Pancreas (tissue), 10 donors: ENCODE data around the gene ASTE1. TPM values are rescaled to one million over a fixed set of nuclear protein-coding genes. Genes with fewer than 3 reads are reported as not detected.
A peak's percentile ranks its signal among the peaks of the same experiment; 100 is the strongest.

Experiments used
- ATAC-seq, 4 donors: fragments of 200-7000 bp; cut with Tn5 transposase; one replicate each; pipeline versions ENCODE4 v1.8.0 to v1.9.1; 2020; ENCODE audit warnings: mild to moderate bottlenecking in 4 of 4, moderate library complexity in 4 of 4
- DNase-seq, 6 donors: peaks; one replicate each; pipeline ENCODE4 v3.0.0-alpha.2; 2020
- FAIRE-seq: peaks from 2 replicates; lab custom pipeline; 2012; peaks lifted over from hg19 to GRCh38; lab: Jason Lieb, UNC
- H3K27ac ChIP-seq, 4 donors: fragments of 200-600 bp; sonication (generic); 1 replicate in 3 of 4; 2 replicates in 1 of 4; pipeline versions ENCODE4 v1.5.0 to v1.8.0; 2020
- H3K27me3 ChIP-seq, 4 donors: fragments of 200-600 bp; one replicate each; pipeline ENCODE4 v1.8.0; 2021
- H3K36me3 ChIP-seq, 3 donors: fragments of 200-600 bp; sonication (generic) in 1 of 3; one replicate each; pipeline versions ENCODE4 v1.5.0 to v1.8.0; 2020 to 2021
- H3K4me1 ChIP-seq, 3 donors: fragments of 200-600 bp; one replicate each; pipeline ENCODE4 v1.8.0; 2021
- H3K4me3 ChIP-seq, 4 donors: fragments of 200-600 bp; sonication (generic) in 2 of 4; one replicate each; pipeline versions ENCODE4 v1.5.0 to v1.8.0; 2020 to 2021
- H3K9me3 ChIP-seq, 4 donors: fragments of 200-600 bp; one replicate each; pipeline ENCODE4 v1.8.0; 2021
- whole genome bisulfite sequencing, 2 donors: extraction: QIAGEN DNeasy Blood & Tissue Kit; methylation state at CpG; one replicate each; pipeline ENCODE4 v1.1.7; 2013; 5-methylcytosine and 5-hydroxymethylcytosine counted together
- intact Hi-C, 3 donors: fragments of 100-400 bp; cut with DNase I; formaldehyde crosslinking; loops; one replicate each; pipeline versions ENCODE4 v1.11.1 to v1.14.2; 2022
- polyA plus RNA-seq, 2 donors: library from polyadenylated mRNA; stranded (reverse); fragments of 200-250 nt; gene quantifications; one replicate each; pipeline ENCODE4 v1.2.3, GENCODE V29; 2013
- total RNA-seq, 6 donors: library from RNA; stranded (reverse); fragmentation: NEBNext Ultra II Directional in 4 of 6; extraction: Animal tissue kit (Norgen Biotek cat#: 25700) in 4 of 6; gene quantifications; one replicate each; pipeline versions ENCODE4 v1.2.1 to v1.2.4, GENCODE V29; 2021 to 2023
- TF ChIP-seq, protein P1 (sequence below), 4 donors: fragments of 200-600 bp; sonication (generic) in 3 of 4; IDR thresholded peaks; one replicate each; pipeline versions ENCODE4 v1.5.0 to v1.8.0; 2021; ENCODE audit warnings: antibody characterized with exemption in 4 of 4
- donor health status: healthy with polysubstance abuse.
- donor health status: DM: no; HTN: no; CAD: no; lungs with moderate emphysema.
- donor health status: DM: no; HTN: no; CAD: no.
- donor health status: control.
- donor health status: control.
- donor health status: Bipolar disorder and iron deficiency.
- donor health status: DM: yes; HTN: yes; CAD: no.
- donor health status: DM: no; HTN: no; CAD: no.
- donor health status: DM: no; HTN: no; CAD: no.
- donor health status: DM: yes; HTN: yes; CAD: no.

Gene ASTE1, protein sequence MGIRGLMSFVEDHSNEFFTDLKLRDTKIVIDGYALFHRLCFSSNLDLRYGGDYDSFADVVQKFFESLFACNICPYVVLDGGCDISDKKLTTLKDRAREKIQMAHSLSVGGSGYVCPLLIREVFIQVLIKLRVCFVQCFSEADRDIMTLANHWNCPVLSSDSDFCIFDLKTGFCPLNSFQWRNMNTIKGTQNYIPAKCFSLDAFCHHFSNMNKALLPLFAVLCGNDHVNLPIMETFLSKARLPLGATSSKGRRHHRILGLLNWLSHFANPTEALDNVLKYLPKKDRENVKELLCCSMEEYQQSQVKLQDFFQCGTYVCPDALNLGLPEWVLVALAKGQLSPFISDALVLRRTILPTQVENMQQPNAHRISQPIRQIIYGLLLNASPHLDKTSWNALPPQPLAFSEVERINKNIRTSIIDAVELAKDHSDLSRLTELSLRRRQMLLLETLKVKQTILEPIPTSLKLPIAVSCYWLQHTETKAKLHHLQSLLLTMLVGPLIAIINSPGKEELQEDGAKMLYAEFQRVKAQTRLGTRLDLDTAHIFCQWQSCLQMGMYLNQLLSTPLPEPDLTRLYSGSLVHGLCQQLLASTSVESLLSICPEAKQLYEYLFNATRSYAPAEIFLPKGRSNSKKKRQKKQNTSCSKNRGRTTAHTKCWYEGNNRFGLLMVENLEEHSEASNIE
- total RNA-seq (1 to 10 TPM; 2.6 to 4.7 (median 3.2) TPM), polyA plus RNA-seq (1 to 10 TPM; 1.5 to 3.5 TPM)

DNA sequence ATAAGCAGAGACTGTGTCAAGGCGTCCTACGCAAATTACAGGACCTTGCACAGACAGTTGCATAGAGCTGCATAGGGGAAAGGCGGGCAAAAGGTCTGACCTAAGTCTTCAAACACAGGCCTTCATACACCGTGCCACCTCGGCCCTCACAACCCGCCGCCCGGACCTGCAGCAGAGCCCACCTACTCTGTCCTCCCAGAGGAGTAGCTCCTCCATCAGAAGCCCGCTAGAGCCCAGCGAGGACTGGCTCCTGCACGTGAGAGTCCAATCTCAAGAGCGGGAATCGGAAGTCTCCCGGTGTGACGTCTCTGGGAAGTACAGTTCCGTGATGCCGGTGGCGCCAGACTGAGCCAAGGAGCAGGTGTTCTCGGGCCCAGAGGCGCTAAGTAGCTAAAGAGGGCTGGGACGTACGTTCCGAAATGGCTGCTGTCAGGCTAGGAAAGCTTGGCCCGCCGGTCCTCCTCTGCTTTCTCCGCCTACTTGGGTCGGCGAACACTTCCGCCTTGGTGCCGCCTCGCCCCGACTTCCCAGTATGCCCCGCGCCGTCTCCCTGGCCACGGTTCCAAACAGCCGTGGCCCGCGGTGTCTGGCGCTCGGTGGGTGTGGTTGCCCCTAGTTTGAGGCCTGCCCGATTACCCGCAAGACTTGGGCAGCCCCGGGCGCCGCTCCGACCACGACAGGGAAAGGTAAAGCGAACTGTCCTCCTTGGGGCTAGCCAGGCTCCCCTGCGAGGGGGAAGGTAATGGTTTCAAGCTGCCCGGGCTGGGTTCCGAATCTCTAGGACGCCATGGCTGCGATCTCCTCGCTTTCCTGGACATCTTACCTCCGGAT, at the start of gene ASTE1, which contains the start of gene NEK11:
TSS of gene ASTE1 (minus strand) at position 505 of the 831 bp plus-strand sequence. CDS start 1,519 bp downstream, outside the sequence.
TSS of gene NEK11 (plus strand) at position 557 of the 831 bp plus-strand sequence. CDS start 2,832 bp downstream, outside the sequence.
- peak; percentile 86 to 95 (median 90) for DNase-seq
- Histone ChIP-seq H3K9me3 (no peaks in the 10 kb centered on the region), H3K27ac (peak within 1 kb of the TSS; percentile 85 to 94 (median 90)), H3K4me3 (peak within 1 kb of the TSS; percentile 52 to 74 (median 61)), H3K36me3 (no peaks in the 10 kb centered on the region), H3K27me3 (no peaks in the 10 kb centered on the region), H3K4me1 (peaks cover 8 to 13% (median 13%) of the 10 kb centered on the region in 3 donors)
- intact Hi-C loops = no loop called here
- TF ChIP-seq, protein P1, sequence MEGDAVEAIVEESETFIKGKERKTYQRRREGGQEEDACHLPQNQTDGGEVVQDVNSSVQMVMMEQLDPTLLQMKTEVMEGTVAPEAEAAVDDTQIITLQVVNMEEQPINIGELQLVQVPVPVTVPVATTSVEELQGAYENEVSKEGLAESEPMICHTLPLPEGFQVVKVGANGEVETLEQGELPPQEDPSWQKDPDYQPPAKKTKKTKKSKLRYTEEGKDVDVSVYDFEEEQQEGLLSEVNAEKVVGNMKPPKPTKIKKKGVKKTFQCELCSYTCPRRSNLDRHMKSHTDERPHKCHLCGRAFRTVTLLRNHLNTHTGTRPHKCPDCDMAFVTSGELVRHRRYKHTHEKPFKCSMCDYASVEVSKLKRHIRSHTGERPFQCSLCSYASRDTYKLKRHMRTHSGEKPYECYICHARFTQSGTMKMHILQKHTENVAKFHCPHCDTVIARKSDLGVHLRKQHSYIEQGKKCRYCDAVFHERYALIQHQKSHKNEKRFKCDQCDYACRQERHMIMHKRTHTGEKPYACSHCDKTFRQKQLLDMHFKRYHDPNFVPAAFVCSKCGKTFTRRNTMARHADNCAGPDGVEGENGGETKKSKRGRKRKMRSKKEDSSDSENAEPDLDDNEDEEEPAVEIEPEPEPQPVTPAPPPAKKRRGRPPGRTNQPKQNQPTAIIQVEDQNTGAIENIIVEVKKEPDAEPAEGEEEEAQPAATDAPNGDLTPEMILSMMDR (IDR thresholded peaks at IDR 0.05) = no peak
- WGBS, 2 donors = 0% methylated on average over 56 of the region's 56 CpGs
- peak; percentile 99 to 100 (median 99) for ATAC-seq
- no peak for FAIRE-seq

- Histone ChIP-seq H3K9me3 (peaks cover 0 to 3% (median 0%) of the 10 kb centered on the region in 4 donors), H3K27me3 (no peaks in the 10 kb centered on the region), H3K36me3 (no peaks in the 10 kb centered on the region), H3K27ac (no peak overlapping the region), H3K4me3 (no peak overlapping the region), H3K4me1 (no peaks in the 10 kb centered on the region)
- TF ChIP-seq, protein P1 (IDR thresholded peaks at IDR 0.05) = no peak
- DNase-seq (no peak), ATAC-seq (no peak), FAIRE-seq (no peak)
- intact Hi-C loops = no loop called here
- 69 to 72% methylated on average over 4 of the region's 4 CpGs for WGBS, 2 donors
Measured at GRCh38 chr3:131075632-131076328, 49.2 kb upstream of the ASTE1 start.

DNA sequence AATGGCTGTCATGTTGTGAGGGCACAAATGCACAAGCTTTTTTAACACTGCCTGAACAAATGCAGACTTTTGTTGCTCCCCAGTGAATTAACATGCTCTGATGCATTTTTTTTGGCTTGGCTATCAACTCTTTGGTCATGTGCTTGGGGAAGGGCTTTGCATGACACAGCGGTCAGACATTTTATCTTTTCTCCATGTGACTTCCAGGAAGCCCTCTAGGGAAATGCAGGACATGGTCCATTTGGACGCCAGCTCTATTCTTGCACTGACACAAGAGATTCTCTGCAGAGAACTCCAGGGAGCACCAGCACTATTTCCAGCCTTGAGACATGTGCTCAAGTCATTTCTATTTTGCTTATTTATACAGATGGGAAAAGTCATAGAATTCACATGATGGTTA, 46.2 kb upstream of the ASTE1 start:
- FAIRE-seq (no peak), ATAC-seq (peak in 3 of 4 donors; percentile 15 to 29 (median 18)), DNase-seq (no peak)
- WGBS, 2 donors = 55 to 68% methylated on average over 2 of the region's 2 CpGs
- H3K36me3 ChIP-seq = no peaks in the 10 kb centered on the region
- intact Hi-C loops = no loop called here
- peak overlapping the region in 1 of 4 donors; percentile 9 for H3K27ac ChIP-seq
- H3K4me1 ChIP-seq = no peaks in the 10 kb centered on the region
- TF ChIP-seq, protein P1 (IDR thresholded peaks at IDR 0.05) = no peak
- peaks cover 0 to 3% (median 0%) of the 10 kb centered on the region in 4 donors for H3K9me3 ChIP-seq
- H3K27me3 ChIP-seq = no peaks in the 10 kb centered on the region
- H3K4me3 ChIP-seq = no peak overlapping the region

DNA sequence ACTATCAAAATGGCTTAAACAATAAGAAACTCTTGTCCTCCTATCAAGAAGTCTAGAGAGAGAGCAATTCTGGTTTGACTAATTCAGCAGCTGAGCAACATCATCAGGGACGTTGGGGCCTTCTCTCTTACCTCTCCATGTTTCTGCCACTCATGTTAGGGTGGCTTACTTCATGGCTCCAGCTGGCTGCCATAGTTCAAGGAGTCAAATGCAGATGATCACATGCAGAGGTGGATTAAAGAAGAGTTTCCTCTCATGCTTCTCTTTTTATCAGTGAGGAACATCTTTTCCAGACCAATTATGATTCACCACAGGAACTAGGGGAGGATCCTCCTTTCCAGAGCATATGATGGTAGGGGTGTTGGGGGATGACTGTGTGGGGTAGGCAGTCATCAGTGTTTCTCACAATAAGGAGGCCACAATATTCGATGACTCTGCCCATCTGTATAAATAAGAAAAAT, 45.5 kb upstream of the ASTE1 start:
- no peak for ATAC-seq

More for the DNA sequence above, 45.5 kb upstream of the ASTE1 start:
- TF ChIP-seq, protein P1 (IDR thresholded peaks at IDR 0.05) = no peak
- H3K27ac ChIP-seq = peak overlapping the region in 1 of 4 donors; percentile 9
- WGBS, 2 donors = 50 to 53% methylated on average over 2 of the region's 2 CpGs
- H3K36me3 ChIP-seq = no peaks in the 10 kb centered on the region
- no peak overlapping the region for H3K4me3 ChIP-seq
- no peaks in the 10 kb centered on the region for H3K27me3 ChIP-seq
- DNase-seq = no peak
- no peaks in the 10 kb centered on the region for H3K4me1 ChIP-seq
- peaks cover 0 to 3% (median 0%) of the 10 kb centered on the region in 4 donors for H3K9me3 ChIP-seq
- intact Hi-C loops = no loop called here
- FAIRE-seq = no peak
